NT2/D1 (cell line): ENCODE measurements around the gene C1orf21.

Experiments
- DNase-seq: peaks from one replicate; pipeline ENCODE4 v3.0.0-alpha.2; 2011; ENCODE audit warnings: low read depth, low spot score
- H3K27me3 ChIP-seq: 2 replicates; pipeline ENCODE4 v1.6.0; 2011; ENCODE audit warnings: mild to moderate bottlenecking; ENCODE audit not compliant: insufficient read length, insufficient read depth
- H3K36me3 ChIP-seq: 2 replicates; pipeline ENCODE4 v1.6.1; 2011; ENCODE audit warnings: mild to moderate bottlenecking, low read length, mixed read lengths; ENCODE audit not compliant: insufficient read depth, insufficient read length
- H3K4me1 ChIP-seq: 2 replicates; pipeline ENCODE4 v1.5.1; 2011; ENCODE audit not compliant: insufficient read depth, insufficient read length
- H3K4me3 ChIP-seq: 2 replicates; pipeline ENCODE4 v1.5.1; 2011; ENCODE audit warnings: low read depth; ENCODE audit not compliant: insufficient read length
- H3K9ac ChIP-seq: 2 replicates; pipeline ENCODE4 v1.6.0; 2011; ENCODE audit warnings: low read depth; ENCODE audit not compliant: insufficient read length
- H3K9me3 ChIP-seq: 2 replicates; pipeline ENCODE4 v1.5.1; 2011; ENCODE audit warnings: mild to moderate bottlenecking, low read length; ENCODE audit not compliant: insufficient read depth
- SUZ12 ChIP-seq: IDR thresholded peaks from 2 replicates; pipeline ENCODE4 v1.6.1; 2011; ENCODE audit not compliant: insufficient read length, insufficient read depth; ENCODE audit errors: extremely low read depth
- YY1 ChIP-seq: IDR thresholded peaks from 2 replicates; pipeline ENCODE4 v1.6.1; 2011; ENCODE audit not compliant: insufficient read length, insufficient read depth
- ZNF274 ChIP-seq: IDR thresholded peaks from 2 replicates; pipeline ENCODE4 v1.6.1; 2011; ENCODE audit warnings: mild to moderate bottlenecking, low read depth, low read length

C1orf21 gene

GRCh38 chr1:184476187-184476586, 89.4 kb downstream of the C1orf21 start:
- Histone ChIP-seq H3K9ac (no peak overlapping the region), H3K27me3 (no peaks in the 10 kb centered on the region), H3K36me3 (peaks cover 18% of the 10 kb centered on the region), H3K4me1 (peaks cover 4% of the 10 kb centered on the region), H3K9me3 (peaks cover 79% of the 10 kb centered on the region), H3K4me3 (no peak overlapping the region)
- no peak for DNase-seq
- no peak for TF ChIP-seq SUZ12
- TF ChIP-seq ZNF274, result no peak
- no peak for TF ChIP-seq YY1

- peaks cover 54% of the 10 kb centered on the region for H3K9me3 ChIP-seq
- TF ChIP-seq ZNF274, result no peak
- TF ChIP-seq SUZ12, result no peak
- no peak for TF ChIP-seq YY1
- peak overlapping the region; percentile 37 for H3K9ac ChIP-seq
- no peak overlapping the region for H3K4me3 ChIP-seq
- H3K36me3 ChIP-seq, result peaks cover 18% of the 10 kb centered on the region
- H3K4me1 ChIP-seq, result peaks cover 15% of the 10 kb centered on the region
- DNase-seq, result no peak
- H3K27me3 ChIP-seq, result no peaks in the 10 kb centered on the region
Observed at GRCh38 chr1:184479435-184480167, 92.8 kb downstream of the C1orf21 start.

GRCh38 chr1:184480736-184481135, 93.9 kb downstream of the C1orf21 start:
- Histone ChIP-seq H3K27me3 (no peaks in the 10 kb centered on the region), H3K9me3 (peaks cover 43% of the 10 kb centered on the region), H3K4me3 (no peak overlapping the region), H3K36me3 (peaks cover 18% of the 10 kb centered on the region), H3K9ac (no peak overlapping the region), H3K4me1 (peaks cover 15% of the 10 kb centered on the region)
- DNase-seq, result peak; percentile 84
- TF ChIP-seq ZNF274 (no peak), YY1 (no peak), SUZ12 (no peak)

GRCh38 chr1:184482136-184482535, 95.3 kb downstream of the C1orf21 start:
- H3K4me3 ChIP-seq, result no peak overlapping the region
- TF ChIP-seq YY1 (no peak), ZNF274 (no peak), SUZ12 (no peak)
- peaks cover 17% of the 10 kb centered on the region for H3K4me1 ChIP-seq
- peaks cover 16% of the 10 kb centered on the region for H3K36me3 ChIP-seq
- H3K9me3 ChIP-seq, result peaks cover 29% of the 10 kb centered on the region
- no peaks in the 10 kb centered on the region for H3K27me3 ChIP-seq
- DNase-seq, result no peak
- peak overlapping the region; percentile 6 for H3K9ac ChIP-seq

GRCh38 chr1:184483101-184483683, 96.4 kb downstream of the C1orf21 start:
- H3K36me3 ChIP-seq, result peaks cover 7% of the 10 kb centered on the region
- H3K4me3 ChIP-seq, result no peak overlapping the region
- H3K9ac ChIP-seq, result no peak overlapping the region
- no peaks in the 10 kb centered on the region for H3K27me3 ChIP-seq
- H3K4me1 ChIP-seq, result peaks cover 17% of the 10 kb centered on the region
- TF ChIP-seq SUZ12, result no peak
- no peak for TF ChIP-seq YY1
- no peak for TF ChIP-seq ZNF274
- no peak for DNase-seq
- peaks cover 19% of the 10 kb centered on the region for H3K9me3 ChIP-seq

GRCh38 chr1:184485751-184486723, 99.2 kb downstream of the C1orf21 start:
- Histone ChIP-seq H3K9ac (no peak overlapping the region), H3K36me3 (no peaks in the 10 kb centered on the region), H3K27me3 (no peaks in the 10 kb centered on the region), H3K9me3 (peaks cover 9% of the 10 kb centered on the region; the same call in 1 of the 2 replicates), H3K4me1 (peaks cover 15% of the 10 kb centered on the region), H3K4me3 (no peak overlapping the region)
- no peak for TF ChIP-seq SUZ12
- DNase-seq, result no peak

- DNase-seq, result no peak
- H3K36me3 ChIP-seq, result no peaks in the 10 kb centered on the region
- H3K4me3 ChIP-seq, result no peak overlapping the region
- H3K9ac ChIP-seq, result no peak overlapping the region
- TF ChIP-seq SUZ12 (no peak), YY1 (no peak), ZNF274 (no peak)
- peaks cover 7% of the 10 kb centered on the region for H3K4me1 ChIP-seq
- H3K27me3 ChIP-seq, result no peaks in the 10 kb centered on the region
- H3K9me3 ChIP-seq, result peaks cover 9% of the 10 kb centered on the region; the same call in 1 of the 2 replicates
Observed at GRCh38 chr1:184486761-184487445, 100.1 kb downstream of the C1orf21 start.
